PC-3 (cell line): ENCODE data around the gene AIFM2. TPM values are rescaled to one million over a fixed set of nuclear protein-coding genes. Genes with fewer than 3 reads are reported as not detected.

ENCODE experiments used
- ATAC-seq: fragments of 200-7000 bp; cut with Tn5 transposase; 2 replicates; pipeline ENCODE4 v1.9.1; 2020; ENCODE audit warnings: mild to moderate bottlenecking, moderate library complexity
- BruUV-seq: library from RNA; stranded (reverse); fragments of 400-500 nt; replicated peaks from 2 replicates; lab custom pipeline; 2021; lab: Mats Ljungman, UMichigan
- CTCF ChIA-PET: fragments of 300-600 bp; sonication (Branson Sonifier 250); formaldehyde crosslinking; loops from one replicate; lab custom pipeline; 2022; ENCODE audit warnings: antibody characterized with exemption; lab: Charles Lee
- POLR2A ChIA-PET: fragments of 300-600 bp; sonication (Branson Sonifier 250); formaldehyde crosslinking; loops from one replicate; lab custom pipeline; 2022; ENCODE audit warnings: antibody characterized with exemption; ENCODE audit not compliant: unreplicated experiment; lab: Charles Lee
- DNase-seq: peaks from one replicate; pipeline ENCODE4 v3.0.0-alpha.2; 2015
- H2AFZ ChIP-seq: fragments of 300-600 bp; sonication (generic); 2 replicates; pipeline ENCODE4 v1.6.0; 2016; ENCODE audit warnings: antibody characterized with exemption, low read length
- H3F3A ChIP-seq: fragments of 300-600 bp; sonication (generic); one replicate; pipeline ENCODE4 v1.6.0; 2017; ENCODE audit warnings: antibody characterized with exemption, low read length, control low read depth, mild to moderate bottlenecking; ENCODE audit not compliant: unreplicated experiment
- H3K27ac ChIP-seq: fragments of 300-600 bp; sonication (generic); 2 replicates; pipeline ENCODE4 v1.5.1; 2016; ENCODE audit warnings: mild to moderate bottlenecking, low read length
- H3K27me3 ChIP-seq: fragments of 300-600 bp; sonication (generic); 2 replicates; pipeline ENCODE4 v1.6.1; 2016; ENCODE audit warnings: low read length, mixed read lengths
- H3K36me3 ChIP-seq: fragments of 300-600 bp; sonication (generic); 2 replicates; pipeline ENCODE4 v1.6.1; 2016; ENCODE audit warnings: low read depth, mixed run types, low read length, mixed read lengths
- H3K4me1 ChIP-seq: fragments of 300-600 bp; sonication (generic); 2 replicates; pipeline ENCODE4 v1.5.1; 2016; ENCODE audit warnings: low read length; ENCODE audit not compliant: insufficient read depth
- H3K4me2 ChIP-seq: fragments of 300-600 bp; sonication (generic); 2 replicates; pipeline ENCODE4 v1.6.0; 2016; ENCODE audit warnings: low read length
- H3K4me3 ChIP-seq: fragments of 300-600 bp; sonication (generic); 2 replicates; pipeline ENCODE4 v1.5.1; 2016; ENCODE audit warnings: mild to moderate bottlenecking, low read length, mixed read lengths
- H3K79me2 ChIP-seq: fragments of 300-600 bp; sonication (generic); 2 replicates; pipeline ENCODE4 v1.6.1; 2017; ENCODE audit warnings: low read length, mixed read lengths
- H3K9ac ChIP-seq: fragments of 300-600 bp; sonication (generic); 2 replicates; pipeline ENCODE4 v1.6.0; 2016; ENCODE audit warnings: mild to moderate bottlenecking, low read length
- H3K9me2 ChIP-seq: fragments of 300-600 bp; sonication (generic); replicated peaks from 2 replicates; pipeline ENCODE4 v1.6.1; 2016; ENCODE audit warnings: mixed run types, low read length, mixed read lengths
- H3K9me3 ChIP-seq: fragments of 300-600 bp; sonication (generic); 2 replicates; pipeline ENCODE4 v1.6.1; 2016; ENCODE audit warnings: low read length, mixed read lengths
- H4K20me1 ChIP-seq: fragments of 300-600 bp; sonication (generic); 2 replicates; pipeline ENCODE4 v1.6.1; 2016; ENCODE audit warnings: low read length, mixed read lengths
- EZH2 ChIP-seq: fragments of 300-600 bp; sonication (generic); IDR thresholded peaks from one replicate; pipeline ENCODE4 v1.6.1; 2017; ENCODE audit warnings: antibody characterized with exemption, mild to moderate bottlenecking, low read length; ENCODE audit not compliant: unreplicated experiment
- EZH2phosphoT487 ChIP-seq: fragments of 300-600 bp; sonication (generic); IDR thresholded peaks from 2 replicates; pipeline ENCODE4 v1.6.1; 2018; ENCODE audit warnings: mild to moderate bottlenecking, antibody characterized with exemption, low read length, borderline replicate concordance
- intact Hi-C: fragments of 100-400 bp; cut with micrococcal nuclease; formaldehyde crosslinking; loops from 2 replicates; pipeline ENCODE4 v1.9.0; 2023
- total RNA-seq: library from RNA; depleted of rRNA; stranded (reverse); fragments of >200 nt; gene quantifications from 2 replicates; pipeline ENCODE4 v1.2.3, GENCODE V29; 2014
- TF ChIP-seq, protein P1 (sequence below): fragments of 300-600 bp; sonication (generic); conservative IDR thresholded peaks from 2 replicates; pipeline ENCODE4 v1.5.1; 2017; ENCODE audit warnings: antibody characterized with exemption, low read depth, mild to moderate bottlenecking, low read length

The AIFM2 gene
- total RNA-seq, 1 experiment from 2014 or later: 29.2 TPM

DNA sequence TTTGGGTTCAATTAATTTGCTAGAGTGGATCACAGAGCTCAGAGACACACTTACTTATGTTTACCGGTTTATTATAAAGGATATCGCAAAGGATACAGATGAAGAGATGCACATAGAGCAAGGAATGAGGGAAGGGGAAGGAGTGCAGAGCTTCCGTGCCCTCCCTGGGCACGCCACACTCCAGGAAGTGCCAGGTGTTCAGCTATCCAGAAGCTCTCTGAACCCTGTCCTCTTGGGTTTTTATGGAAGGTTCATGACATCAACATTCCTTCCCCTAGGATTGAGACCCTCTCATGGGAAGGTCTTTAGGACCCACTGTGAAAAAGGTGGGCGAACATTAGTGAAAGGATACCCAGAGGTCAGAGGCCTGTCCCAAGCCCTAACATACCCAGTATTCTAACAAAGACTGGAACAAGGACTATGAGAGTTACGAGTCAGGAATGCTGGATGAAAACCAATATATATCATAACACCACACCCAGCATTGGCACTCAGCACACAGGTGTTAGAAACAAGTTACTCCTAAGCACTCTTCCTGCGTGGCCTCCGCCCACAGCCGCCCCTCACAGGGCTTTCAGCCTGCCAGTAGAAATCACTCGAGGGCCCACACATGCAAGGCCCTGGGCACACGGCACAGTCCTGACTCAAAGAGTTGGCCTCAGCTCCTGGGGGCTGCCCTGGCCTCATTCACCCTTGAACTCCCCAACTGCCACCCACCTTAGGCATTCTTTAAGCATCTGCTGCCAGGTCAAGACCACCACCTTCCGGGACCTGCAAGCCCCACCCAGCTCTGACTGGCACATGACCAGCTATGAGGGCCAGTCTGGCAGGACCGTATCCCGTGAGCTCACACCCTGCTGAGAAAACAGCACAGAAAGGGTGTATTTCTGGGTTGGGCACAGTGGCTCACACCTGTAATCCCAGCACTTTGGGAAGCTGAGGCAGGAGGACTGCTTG lies 5.6 kb upstream of the AIFM2 start:
- Histone ChIP-seq H3K9me3 (no peaks in the 10 kb centered on the region), H3K27ac (no peak overlapping the region), H3F3A (no peaks in the 10 kb centered on the region), H3K4me1 (peaks cover 7% of the 10 kb centered on the region), H3K79me2 (peaks cover 7% of the 10 kb centered on the region), H3K9me2 (no peaks in the 10 kb centered on the region), H3K9ac (no peak overlapping the region), H2AFZ (no peak overlapping the region), H3K4me3 (no peak overlapping the region), H3K27me3 (no peaks in the 10 kb centered on the region), H3K4me2 (no peak overlapping the region), H3K36me3 (peaks cover 14% of the 10 kb centered on the region), H4K20me1 (no peaks in the 10 kb centered on the region)
- CTCF ChIA-PET: interaction anchor here (0.5 to 1.5 kb wide), 2 partner anchors 23 to 129 kb away, joined by 7 to 19 read pairs; no protein-coding TSS in a partner anchor
- ATAC-seq (peak; percentile 27), DNase-seq (peak; percentile 46)
- POLR2A ChIA-PET: no interaction called here
- intact Hi-C loops: no loop called here
- no TSS peak for BruUV-seq
- TF ChIP-seq, protein P1, sequence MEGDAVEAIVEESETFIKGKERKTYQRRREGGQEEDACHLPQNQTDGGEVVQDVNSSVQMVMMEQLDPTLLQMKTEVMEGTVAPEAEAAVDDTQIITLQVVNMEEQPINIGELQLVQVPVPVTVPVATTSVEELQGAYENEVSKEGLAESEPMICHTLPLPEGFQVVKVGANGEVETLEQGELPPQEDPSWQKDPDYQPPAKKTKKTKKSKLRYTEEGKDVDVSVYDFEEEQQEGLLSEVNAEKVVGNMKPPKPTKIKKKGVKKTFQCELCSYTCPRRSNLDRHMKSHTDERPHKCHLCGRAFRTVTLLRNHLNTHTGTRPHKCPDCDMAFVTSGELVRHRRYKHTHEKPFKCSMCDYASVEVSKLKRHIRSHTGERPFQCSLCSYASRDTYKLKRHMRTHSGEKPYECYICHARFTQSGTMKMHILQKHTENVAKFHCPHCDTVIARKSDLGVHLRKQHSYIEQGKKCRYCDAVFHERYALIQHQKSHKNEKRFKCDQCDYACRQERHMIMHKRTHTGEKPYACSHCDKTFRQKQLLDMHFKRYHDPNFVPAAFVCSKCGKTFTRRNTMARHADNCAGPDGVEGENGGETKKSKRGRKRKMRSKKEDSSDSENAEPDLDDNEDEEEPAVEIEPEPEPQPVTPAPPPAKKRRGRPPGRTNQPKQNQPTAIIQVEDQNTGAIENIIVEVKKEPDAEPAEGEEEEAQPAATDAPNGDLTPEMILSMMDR: no peak
- no peak for TF ChIP-seq EZH2phosphoT487
- TF ChIP-seq EZH2: no peak

DNA sequence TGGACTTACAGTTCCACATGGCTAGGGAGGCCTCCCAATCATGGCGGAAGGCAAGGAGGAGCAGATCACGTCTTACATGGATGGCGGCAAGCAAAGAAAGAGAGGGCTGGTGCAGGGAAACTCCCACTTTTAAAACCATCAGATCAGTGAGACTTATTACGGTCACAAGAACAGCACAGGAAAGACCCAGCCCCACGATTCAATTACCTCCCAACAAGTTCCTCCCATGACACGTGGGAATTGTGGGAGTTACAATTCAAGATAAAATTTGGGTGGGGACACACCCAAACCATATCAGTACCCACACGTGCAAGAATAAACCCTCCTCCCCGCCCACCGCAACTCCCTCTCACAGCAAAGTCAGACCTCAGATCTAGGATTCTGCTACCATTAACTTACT lies 4.5 kb upstream of the AIFM2 start:
- H3K9me2 ChIP-seq: no peaks in the 10 kb centered on the region
- H3F3A ChIP-seq: no peaks in the 10 kb centered on the region
- ChIA-PET POLR2A (no interaction called here), CTCF (interaction anchor here (1.8 kb wide), 1 partner anchor 9 kb away, joined by 9 read pairs; the partner anchor contains the start of gene TYSND1)
- H3K27me3 ChIP-seq: no peaks in the 10 kb centered on the region
- peaks cover 9% of the 10 kb centered on the region for H3K79me2 ChIP-seq
- peaks cover 15% of the 10 kb centered on the region for H3K4me1 ChIP-seq
- H4K20me1 ChIP-seq: no peaks in the 10 kb centered on the region
- H3K4me3 ChIP-seq: no peak overlapping the region
- intact Hi-C loops: no loop called here
- no peak for DNase-seq
- no peak overlapping the region for H3K9ac ChIP-seq
- no peaks in the 10 kb centered on the region for H3K9me3 ChIP-seq
- no peak overlapping the region for H3K27ac ChIP-seq
- H3K4me2 ChIP-seq: no peak overlapping the region
- ATAC-seq: no peak
- no TSS peak for BruUV-seq
- no peak overlapping the region for H2AFZ ChIP-seq
- peaks cover 14% of the 10 kb centered on the region for H3K36me3 ChIP-seq
- TF ChIP-seq, protein P1: no peak
- TF ChIP-seq EZH2 (no peak), EZH2phosphoT487 (no peak)
